Tibial nerve (tissue), 4 donors: Measurements from ENCODE around the gene FAM200C. TPM values are rescaled to one million over a fixed set of nuclear protein-coding genes. Genes with fewer than 3 reads are reported as not detected.

Source experiments
- DNase-seq, 2 donors: peaks; one replicate each; pipeline ENCODE4 v3.0.0-alpha.2; 2019; ENCODE audit warnings: low spot score in 2 of 2
- H3K27ac ChIP-seq, 4 donors: fragments of 200-600 bp; sonication (generic) in 3 of 4; one replicate each; pipeline ENCODE4 v1.5.1; 2017 to 2019; ENCODE audit warnings: mild to moderate bottlenecking in 1 of 4
- H3K27me3 ChIP-seq, 2 donors: fragments of 200-600 bp; sonication (generic) in 1 of 2; one replicate each; pipeline versions ENCODE4 v1.5.1 to v1.6.0; 2017 to 2019
- H3K36me3 ChIP-seq, 3 donors: fragments of 200-600 bp; sonication (generic); one replicate each; pipeline ENCODE4 v1.5.1; 2018 to 2019
- H3K4me1 ChIP-seq, 4 donors: fragments of 200-600 bp; sonication (generic) in 3 of 4; one replicate each; pipeline ENCODE4 v1.5.1; 2017 to 2019
- H3K4me3 ChIP-seq, 4 donors: fragments of 200-600 bp; sonication (generic) in 3 of 4; one replicate each; pipeline ENCODE4 v1.5.1; 2017 to 2019; ENCODE audit warnings: mild to moderate bottlenecking in 1 of 4, moderate library complexity in 1 of 4
- H3K9me3 ChIP-seq, 4 donors: fragments of 200-600 bp; sonication (generic) in 3 of 4; one replicate each; pipeline ENCODE4 v1.5.1; 2017 to 2019
- CTCF ChIP-seq, 5 experiments: fragments of 200-600 bp in 3 of 5; fragments of 450-650 bp in 2 of 5; sonication (generic) in 3 of 5; IDR thresholded peaks; one replicate each; pipeline ENCODE4 v1.5.1; 2016 to 2019; ENCODE audit warnings: antibody characterized with exemption in 5 of 5, mild to moderate bottlenecking in 3 of 5, moderate library complexity in 2 of 5
- EP300 ChIP-seq, 2 donors: sonication (generic); formaldehyde crosslinking; IDR thresholded peaks; one replicate each; pipeline ENCODE4 v1.6.1; 2017; ENCODE audit warnings: antibody characterized with exemption in 2 of 2, mild to moderate bottlenecking in 1 of 2
- POLR2A ChIP-seq, 2 donors: fragments of 450-650 bp; IDR thresholded peaks; one replicate each; pipeline ENCODE4 v1.6.1; 2017; ENCODE audit warnings: antibody characterized with exemption in 2 of 2, mild to moderate bottlenecking in 2 of 2, moderate library complexity in 2 of 2
- WGBS, 2 donors: methylation state at CpG; one replicate each; pipeline ENCODE4 v1.1.5; 2018; 5-methylcytosine and 5-hydroxymethylcytosine counted together
- total RNA-seq, 4 donors: library from RNA; depleted of rRNA; stranded (reverse); fragments of >200 nt; gene quantifications; one replicate each; pipeline ENCODE4 v1.1.0, GENCODE V29; 2016

The FAM200C gene
- total RNA-seq, 4 donors from 2014 or later, result 5.7 to 12.5 (median 7.1) TPM

DNA sequence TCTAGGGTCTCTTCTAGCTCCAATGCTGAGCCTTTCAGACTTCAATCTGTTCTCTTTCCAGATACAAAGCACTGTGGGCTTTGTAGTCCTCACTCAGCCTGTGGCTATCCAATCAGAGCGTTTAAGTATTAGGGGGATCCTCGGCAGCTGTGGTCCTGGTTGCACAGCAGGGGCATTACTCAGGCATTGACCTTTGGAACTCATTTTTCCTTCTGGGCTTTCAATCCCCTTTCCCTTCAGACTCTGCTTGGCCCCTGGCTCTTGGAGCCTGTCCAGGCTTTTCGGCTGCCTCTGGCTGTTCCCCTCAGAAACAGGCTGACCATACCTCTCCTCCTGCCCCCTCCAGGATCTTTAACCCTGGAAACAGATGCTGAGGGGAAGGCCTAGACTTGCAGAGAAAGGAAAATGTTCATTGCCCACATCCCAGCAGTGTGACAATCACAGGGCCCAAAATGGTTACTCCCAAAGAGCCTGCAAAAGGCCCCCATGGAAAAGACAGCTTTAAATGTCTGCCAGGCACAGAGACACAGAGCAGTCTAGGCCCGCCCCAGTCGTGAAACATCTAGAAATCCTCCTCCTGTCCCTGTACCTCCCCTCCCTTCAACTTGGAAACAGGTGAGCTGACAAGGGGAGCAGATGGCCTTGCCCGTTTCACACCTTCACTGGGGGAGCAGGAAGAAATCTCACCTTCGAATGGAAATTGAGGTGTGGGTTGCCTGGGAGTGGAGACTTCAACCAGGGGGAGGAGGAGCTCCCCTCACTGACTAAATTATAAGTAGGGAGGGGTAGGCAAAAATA lies 43.1 kb downstream of the FAM200C start:
- Histone ChIP-seq H3K4me3 (no peak overlapping the region), H3K36me3 (no peaks in the 10 kb centered on the region), H3K4me1 (peaks cover 0 to 40% (median 9%) of the 10 kb centered on the region in 4 donors), H3K9me3 (no peaks in the 10 kb centered on the region), H3K27me3 (no peaks in the 10 kb centered on the region), H3K27ac (peak overlapping the region in 1 of 4 donors; percentile 89)
- no peak for TF ChIP-seq EP300 (IDR thresholded peaks at IDR 0.05)
- no peak for TF ChIP-seq POLR2A (IDR thresholded peaks at IDR 0.05)
- TF ChIP-seq CTCF (IDR thresholded peaks at IDR 0.05), result no peak
- WGBS, 2 donors, result 46 to 52% methylated on average over 7 of the region's 7 CpGs
- no peak for DNase-seq

DNA sequence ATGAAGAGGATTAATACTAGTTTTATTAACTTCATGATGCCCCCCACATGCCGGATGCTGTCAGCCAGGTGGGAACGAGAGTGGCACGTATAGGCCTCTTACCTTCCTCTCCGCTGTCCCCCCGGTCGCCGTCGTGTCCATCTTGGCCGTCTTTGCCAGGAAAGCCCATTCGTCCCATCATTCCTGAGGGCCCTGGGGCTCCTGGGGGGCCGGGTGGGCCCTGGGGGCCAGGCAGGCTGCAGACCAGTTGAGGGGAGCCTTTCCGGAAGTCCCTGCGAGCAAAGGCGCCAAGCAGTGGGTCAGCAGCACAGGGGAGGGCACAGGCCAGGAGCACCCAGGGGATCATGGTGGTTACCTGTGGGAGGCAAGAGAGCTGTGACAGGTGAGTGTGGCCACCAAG lies 45.2 kb downstream of the FAM200C start:
- no peaks in the 10 kb centered on the region for H3K36me3 ChIP-seq
- TF ChIP-seq POLR2A (IDR thresholded peaks at IDR 0.05), result no peak
- no peak for TF ChIP-seq CTCF (IDR thresholded peaks at IDR 0.05)
- no peak for TF ChIP-seq EP300 (IDR thresholded peaks at IDR 0.05)
- no peaks in the 10 kb centered on the region for H3K9me3 ChIP-seq
- DNase-seq, result no peak
- no peaks in the 10 kb centered on the region for H3K27me3 ChIP-seq
- H3K4me3 ChIP-seq, result no peak overlapping the region
- peaks cover 0 to 32% (median 6%) of the 10 kb centered on the region in 4 donors for H3K4me1 ChIP-seq
- whole genome bisulfite sequencing, 2 donors, result 94 to 96% methylated on average over 14 of the region's 14 CpGs
- H3K27ac ChIP-seq, result no peak overlapping the region

GRCh38 chr5:160353379-160353778 lies 46.5 kb downstream of the FAM200C start:
- Histone ChIP-seq H3K27me3 (no peaks in the 10 kb centered on the region), H3K4me1 (peaks cover 0 to 19% (median 1%) of the 10 kb centered on the region in 4 donors), H3K9me3 (no peaks in the 10 kb centered on the region), H3K36me3 (peaks cover 0 to 5% (median 0%) of the 10 kb centered on the region in 3 donors), H3K4me3 (no peak overlapping the region), H3K27ac (no peak overlapping the region)
- 72 to 73% methylated on average over 8 of the region's 8 CpGs for WGBS, 2 donors
- no peak for DNase-seq
- TF ChIP-seq POLR2A (IDR thresholded peaks at IDR 0.05) (no peak), CTCF (IDR thresholded peaks at IDR 0.05) (no peak), EP300 (IDR thresholded peaks at IDR 0.05) (no peak)

GRCh38 chr5:160352308-160352707 lies 47.5 kb downstream of the FAM200C start:
- 96 to 97% methylated on average over 4 of the region's 4 CpGs for WGBS, 2 donors
- TF ChIP-seq CTCF (IDR thresholded peaks at IDR 0.05), result no peak
- TF ChIP-seq POLR2A (IDR thresholded peaks at IDR 0.05), result no peak
- no peak for TF ChIP-seq EP300 (IDR thresholded peaks at IDR 0.05)

DNA sequence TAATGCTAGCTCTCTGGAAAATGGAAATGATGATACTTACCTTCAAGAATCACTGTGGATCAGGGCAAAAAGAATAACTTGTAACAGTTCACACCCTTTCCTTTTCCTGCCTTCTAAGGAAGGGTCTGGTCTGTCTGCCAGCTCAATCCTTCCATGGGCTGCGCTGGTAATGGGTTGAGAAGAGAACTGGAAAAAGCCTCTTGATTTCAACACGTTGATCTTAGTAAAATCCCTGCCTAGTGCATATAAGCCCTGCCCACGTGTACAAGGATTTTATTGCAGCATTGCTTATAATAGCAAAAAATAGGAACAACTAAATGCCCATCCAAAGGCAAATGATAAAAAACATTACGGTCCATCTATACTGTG lies 49.9 kb downstream of the FAM200C start:
- DNase-seq, result no peak
- H3K9me3 ChIP-seq, result no peaks in the 10 kb centered on the region
- TF ChIP-seq CTCF (IDR thresholded peaks at IDR 0.05) (no peak), EP300 (IDR thresholded peaks at IDR 0.05) (no peak), POLR2A (IDR thresholded peaks at IDR 0.05) (no peak)
- WGBS, 2 donors, result 60 to 69% methylated on average over 4 of the region's 4 CpGs
- H3K27me3 ChIP-seq, result no peaks in the 10 kb centered on the region
- H3K36me3 ChIP-seq, result peaks cover 0 to 5% (median 0%) of the 10 kb centered on the region in 3 donors
- H3K27ac ChIP-seq, result no peak overlapping the region
- H3K4me1 ChIP-seq, result peaks cover 0 to 10% (median 0%) of the 10 kb centered on the region in 4 donors
- H3K4me3 ChIP-seq, result no peak overlapping the region

More at GRCh38 chr5:160352308-160352707, 47.5 kb downstream of the FAM200C start:
- DNase-seq, result no peak
- no peak overlapping the region for H3K4me3 ChIP-seq
- peaks cover 0 to 5% (median 0%) of the 10 kb centered on the region in 3 donors for H3K36me3 ChIP-seq
- H3K4me1 ChIP-seq, result peaks cover 0 to 12% (median 0%) of the 10 kb centered on the region in 4 donors
- H3K27me3 ChIP-seq, result no peaks in the 10 kb centered on the region
- no peak overlapping the region for H3K27ac ChIP-seq
- H3K9me3 ChIP-seq, result no peaks in the 10 kb centered on the region
